ENCODE measurements around the gene SKOR1.

The SKOR1 gene

DNA sequence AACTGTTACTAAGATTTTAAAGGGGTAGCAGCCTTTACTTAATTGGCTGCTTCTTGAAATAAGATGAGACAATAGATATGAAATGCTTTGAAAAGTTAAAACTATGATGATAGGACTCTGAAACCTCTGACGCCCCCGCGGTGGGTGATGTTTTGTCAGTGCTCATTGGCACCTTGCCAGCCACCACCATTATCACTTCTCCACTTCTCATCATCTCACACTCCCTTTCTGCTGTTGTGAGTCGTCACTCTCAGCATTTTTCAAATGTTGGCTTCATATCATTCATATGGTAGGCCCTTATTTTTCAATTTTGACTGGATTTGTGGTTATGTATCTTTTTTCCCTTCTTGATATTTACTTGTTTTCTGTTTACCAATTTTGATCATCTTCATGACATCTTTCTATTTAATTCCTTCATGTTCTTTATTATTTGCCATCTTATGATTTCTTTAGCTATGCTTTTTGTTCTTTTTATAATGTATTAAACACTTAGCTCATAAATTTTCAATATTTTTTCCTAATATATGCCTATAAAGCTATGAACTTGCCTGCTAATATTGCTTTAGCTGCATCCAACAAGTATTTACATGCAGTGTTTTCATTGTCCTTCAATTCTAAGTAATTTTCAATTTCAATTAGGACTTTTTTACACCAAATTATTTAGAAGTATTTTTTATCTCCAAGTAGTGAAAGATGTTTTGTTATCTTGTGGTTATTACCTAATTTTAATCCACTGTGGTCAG is 30.3 kb upstream of the SKOR1 start:
- H3K4me3 ChIP-seq (ENCODE audit: low read length), result no peak overlapping the region
- DNase-seq (ENCODE audit: low read depth, low spot score), result no peak

DNA sequence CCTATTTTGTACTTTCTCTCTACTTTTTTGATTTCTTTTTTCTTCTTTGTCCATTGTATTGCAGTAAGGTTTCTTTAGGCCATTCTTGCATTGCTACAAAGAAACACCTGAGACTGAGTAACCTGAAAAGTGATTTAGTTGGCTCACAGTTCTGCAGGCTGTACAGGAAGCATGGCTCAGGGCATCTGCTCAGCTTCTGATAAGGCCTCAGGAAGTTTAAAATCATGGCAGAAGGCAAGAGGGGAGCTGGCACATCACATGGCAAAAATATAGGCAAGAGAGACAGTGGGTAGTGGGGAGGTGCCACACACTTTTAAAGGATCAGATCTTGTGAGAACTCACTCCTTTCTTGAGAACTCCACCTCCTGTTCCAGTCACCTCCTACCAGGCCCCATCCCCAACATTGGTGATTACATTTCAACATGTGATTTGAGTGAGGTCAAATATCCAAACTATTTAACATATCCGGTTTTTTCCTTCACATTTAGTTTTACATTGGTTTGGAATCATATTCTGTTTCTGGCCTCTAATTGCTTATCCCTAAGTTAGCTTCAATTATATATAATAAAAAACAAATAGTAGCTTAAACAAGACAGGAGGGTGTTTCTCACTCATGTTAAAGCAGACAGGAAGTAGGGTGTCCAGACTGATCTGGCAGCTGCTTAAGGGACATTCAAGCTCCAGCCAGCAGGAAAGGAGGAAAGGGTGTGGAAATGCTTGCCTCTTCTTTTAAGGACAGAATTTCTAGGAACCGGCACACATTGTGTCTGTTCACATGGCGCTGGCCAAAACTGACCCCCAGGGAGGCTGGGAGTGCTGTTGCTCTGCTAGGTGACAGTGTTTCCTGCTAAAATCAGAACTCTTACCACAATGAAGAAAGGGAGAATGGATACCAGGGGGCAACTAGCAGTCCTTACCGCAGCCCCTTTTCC is 28.8 kb upstream of the SKOR1 start:
- no peak overlapping the region for H3K4me3 ChIP-seq (ENCODE audit: low read length)
- peak; percentile 59 for DNase-seq (ENCODE audit: low read depth, low spot score)

DNA sequence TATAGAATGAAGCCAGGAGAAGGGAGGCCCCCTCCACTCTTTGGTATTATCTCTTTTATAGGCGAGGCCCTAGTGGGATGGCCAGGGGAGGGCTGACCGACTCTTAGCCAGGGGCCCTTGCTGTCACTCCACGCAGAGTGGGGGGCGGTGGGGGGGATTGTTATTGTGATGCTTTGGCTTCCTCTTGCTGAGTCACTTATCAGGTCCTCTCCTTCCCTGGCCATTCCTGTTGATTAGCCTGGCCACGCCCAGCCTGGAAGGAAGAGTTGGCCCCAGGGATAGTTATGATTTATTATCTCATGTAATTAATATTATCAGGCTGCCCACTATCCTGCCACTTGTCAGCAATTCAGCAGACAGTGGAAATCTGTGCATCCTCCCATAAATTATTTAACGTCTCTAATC is 25.5 kb upstream of the SKOR1 start:
- no peak for DNase-seq (ENCODE audit: low read depth, low spot score)
- H3K4me3 ChIP-seq (ENCODE audit: low read length), result no peak overlapping the region

DNA sequence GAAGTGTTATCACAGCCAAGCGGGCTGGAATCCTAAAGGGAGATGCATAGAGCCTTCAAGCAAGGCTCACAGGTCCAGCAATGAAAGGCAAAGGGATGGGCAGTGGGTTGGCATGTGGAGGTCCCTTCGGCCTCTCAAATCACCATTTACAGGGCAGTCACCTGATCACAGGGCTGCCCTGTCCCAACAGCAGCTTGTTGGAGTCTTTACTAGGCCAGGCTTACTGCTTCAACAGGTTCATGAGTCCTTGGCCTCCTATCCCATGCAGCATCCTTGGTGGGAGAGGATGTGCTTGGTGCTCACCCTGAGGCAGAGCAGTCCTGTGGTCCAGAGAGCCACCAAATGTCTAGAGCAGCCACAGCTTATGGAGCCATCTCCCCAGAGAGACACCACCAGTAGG is 24.2 kb upstream of the SKOR1 start:
- no peak for DNase-seq (ENCODE audit: low read depth, low spot score)
- no peak overlapping the region for H3K4me3 ChIP-seq (ENCODE audit: low read length)

DNA sequence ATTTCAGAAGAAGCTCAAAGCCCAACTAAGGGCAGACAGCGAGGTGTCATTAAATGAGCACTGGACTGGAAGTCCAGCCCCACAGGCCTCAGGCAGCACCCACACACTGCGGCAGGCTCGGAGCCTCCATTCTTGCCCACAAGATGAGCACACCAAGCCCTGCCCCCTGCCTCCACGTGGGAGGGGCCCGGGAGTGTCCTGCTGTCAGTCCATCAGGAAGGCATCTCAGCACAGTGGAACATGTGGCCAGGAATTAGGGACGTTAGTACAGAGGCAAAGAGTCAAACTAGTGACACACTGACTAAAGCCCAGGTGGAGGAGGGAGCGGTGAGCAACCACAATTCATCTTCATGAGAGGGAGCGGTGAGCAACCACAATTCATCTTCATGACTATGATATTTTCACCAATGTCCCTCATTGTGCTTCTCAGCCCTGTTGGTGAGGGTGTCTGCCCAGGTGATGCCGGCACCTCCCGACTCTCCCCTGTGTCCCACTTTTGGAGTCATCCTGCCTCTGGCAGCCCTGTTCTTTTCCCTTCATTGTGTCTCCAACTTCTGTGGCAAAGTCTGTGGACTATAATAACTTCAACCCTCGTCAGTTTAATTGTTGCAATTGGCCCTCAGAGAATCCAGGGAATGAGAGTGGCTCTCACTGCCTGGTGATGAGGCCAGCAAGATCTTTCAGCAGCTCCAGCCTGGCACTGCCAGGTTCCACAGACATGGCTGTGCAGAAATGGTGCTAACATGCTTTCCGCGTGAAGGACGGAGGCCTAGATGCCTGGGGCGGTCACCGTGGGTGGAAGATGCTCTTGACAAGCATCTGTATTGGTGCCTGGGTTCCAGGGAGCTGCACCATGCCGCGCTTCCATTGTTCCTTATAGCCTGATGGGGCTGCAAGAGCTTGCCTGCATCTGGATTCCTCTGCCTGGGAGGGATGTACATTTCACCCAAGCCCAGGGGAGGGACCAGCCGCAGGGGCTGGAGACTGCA is 23.1 kb upstream of the SKOR1 start:
- no peak for DNase-seq (ENCODE audit: low read depth, low spot score)
- no peak overlapping the region for H3K4me3 ChIP-seq (ENCODE audit: low read length)

DNA sequence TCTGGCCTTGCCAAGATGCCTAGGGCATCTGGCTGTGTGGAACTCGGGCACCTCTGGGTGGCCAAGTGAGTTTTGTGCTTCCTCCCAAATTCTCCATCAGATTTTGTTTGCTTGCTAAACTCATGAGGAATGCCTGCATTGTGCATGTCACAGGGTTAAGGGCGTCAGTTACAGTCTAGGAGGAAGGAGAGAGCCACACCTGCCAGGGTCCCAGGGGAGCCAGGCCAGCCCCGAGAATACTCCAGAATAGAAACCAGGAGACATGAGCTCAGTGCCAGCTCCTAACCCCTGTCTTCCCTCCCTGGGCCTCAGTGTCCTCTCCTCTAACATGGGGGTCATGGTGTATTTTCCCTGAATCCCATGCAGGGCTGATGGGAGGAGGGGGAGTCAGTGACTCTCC is 22.0 kb upstream of the SKOR1 start:
- H3K4me3 ChIP-seq (ENCODE audit: low read length), result no peak overlapping the region
- DNase-seq (ENCODE audit: low read depth, low spot score), result no peak

DNA sequence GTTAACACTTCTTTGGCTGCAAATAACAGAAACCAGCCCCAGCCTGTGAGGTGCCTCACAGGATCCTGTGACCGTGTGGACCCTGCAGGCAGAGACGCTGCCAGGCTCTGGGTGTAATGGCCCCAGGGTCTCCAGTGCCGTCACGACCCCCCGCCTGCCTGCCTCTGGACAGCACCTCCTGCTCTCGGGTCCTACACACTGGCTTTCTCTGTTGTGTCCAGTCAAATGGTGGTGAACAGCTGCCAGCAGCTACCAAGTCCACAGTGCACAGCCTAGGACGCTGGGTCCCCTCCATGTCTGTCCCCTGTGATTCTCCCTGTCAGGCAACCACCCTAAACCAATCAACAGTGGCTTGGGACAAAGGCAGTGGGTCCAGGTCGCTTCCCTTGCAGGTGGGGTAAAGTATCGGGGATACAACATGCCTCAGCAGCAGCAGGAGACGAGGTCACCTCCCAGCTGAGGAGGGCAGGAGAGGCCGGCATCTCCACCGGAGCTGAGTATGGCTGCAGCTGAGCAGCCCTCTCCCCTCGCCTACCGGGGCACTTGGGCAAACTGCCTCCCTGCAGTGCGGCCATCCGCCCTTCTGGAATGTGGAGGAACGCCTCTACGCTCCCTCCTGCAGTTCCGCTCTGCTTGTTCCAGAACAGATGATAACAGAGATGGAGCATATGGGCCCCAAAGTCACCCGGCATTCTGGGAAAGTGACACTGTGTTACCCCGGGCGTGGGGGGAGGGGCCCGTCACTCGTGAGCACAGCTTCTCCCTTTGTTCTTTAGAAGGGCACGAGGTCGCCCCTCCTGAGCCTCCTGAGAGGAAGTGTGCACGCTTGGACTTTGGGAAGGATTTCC is 21.1 kb upstream of the SKOR1 start:
- no peak overlapping the region for H3K4me3 ChIP-seq (ENCODE audit: low read length)
- no peak for DNase-seq (ENCODE audit: low read depth, low spot score)

DNA sequence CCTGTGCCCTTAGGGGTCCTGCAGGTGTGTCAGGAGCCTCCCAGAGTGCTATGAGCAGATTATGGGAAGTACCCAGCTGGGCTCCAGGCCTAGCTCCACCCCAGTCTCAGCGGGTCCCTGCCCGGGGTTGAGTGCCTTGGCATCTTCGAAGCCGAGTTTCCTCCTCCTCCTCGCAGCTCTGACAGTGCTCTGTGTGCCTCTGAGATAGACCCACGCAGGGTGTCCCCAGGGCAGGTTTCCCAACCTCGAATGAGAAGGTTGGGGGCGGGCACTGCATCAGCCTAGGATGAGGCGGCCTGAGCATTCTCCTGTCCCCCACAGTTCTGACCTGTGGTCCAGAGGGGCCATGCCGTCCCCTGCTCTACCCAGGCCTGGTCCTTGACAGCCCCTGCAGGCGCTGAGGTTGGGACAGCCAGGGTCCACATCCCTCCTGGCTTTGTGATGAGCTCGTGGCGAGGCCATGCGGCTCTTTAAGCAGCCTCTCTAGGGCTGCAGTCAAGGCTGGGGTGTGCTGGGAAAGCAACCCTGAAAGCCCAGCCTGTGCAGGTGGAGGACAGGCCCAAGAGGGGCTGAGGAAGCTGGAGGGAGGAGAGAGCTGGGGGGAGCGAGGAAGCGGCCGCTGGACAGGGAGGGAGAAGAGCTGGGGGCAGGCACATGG is 20.2 kb upstream of the SKOR1 start:
- no peak for DNase-seq (ENCODE audit: low read depth, low spot score)
- no peak overlapping the region for H3K4me3 ChIP-seq (ENCODE audit: low read length)

DNA sequence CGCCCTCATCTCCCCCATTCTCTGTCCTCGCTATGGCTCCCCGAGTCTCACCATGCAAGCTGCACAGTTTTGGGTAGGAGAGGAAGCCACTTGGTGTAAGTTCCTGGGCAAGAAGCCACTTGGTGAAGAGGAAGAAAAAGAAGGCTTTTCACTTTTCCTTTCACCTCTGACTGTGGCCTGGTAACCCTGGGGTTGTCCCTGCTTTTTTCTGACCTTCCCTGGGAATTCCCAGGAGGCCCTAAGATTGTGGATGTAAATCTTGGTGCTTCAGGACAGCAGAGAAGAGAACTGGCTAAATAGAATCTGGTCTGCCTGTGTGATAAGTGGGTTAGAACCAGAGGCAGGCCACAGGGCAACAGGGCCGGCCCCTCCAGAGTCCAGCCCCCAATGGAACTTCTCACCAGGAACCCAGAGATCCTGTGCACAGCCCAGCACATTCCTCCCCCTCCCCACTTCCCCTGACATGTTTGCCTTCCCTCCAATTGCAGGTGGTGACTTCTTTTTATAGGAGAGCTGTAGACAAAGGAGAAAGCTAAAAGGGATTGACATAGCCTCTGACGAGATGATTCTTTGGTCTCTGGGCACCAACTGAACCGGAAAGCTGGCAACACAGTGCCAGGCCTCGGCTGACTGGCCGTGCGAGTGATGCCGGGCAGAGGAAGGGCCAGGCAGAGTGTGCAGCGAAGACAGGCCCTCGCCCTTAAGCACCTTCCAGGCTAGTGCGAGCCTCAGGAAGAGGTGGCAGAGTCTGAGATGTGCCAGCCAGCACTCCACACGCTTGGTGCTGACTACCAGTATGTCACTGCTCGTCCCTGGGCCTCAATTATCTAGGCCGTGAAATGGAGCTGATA is 19.4 kb upstream of the SKOR1 start:
- no peak overlapping the region for H3K4me3 ChIP-seq (ENCODE audit: low read length)
- DNase-seq (ENCODE audit: low read depth, low spot score), result no peak

DNA sequence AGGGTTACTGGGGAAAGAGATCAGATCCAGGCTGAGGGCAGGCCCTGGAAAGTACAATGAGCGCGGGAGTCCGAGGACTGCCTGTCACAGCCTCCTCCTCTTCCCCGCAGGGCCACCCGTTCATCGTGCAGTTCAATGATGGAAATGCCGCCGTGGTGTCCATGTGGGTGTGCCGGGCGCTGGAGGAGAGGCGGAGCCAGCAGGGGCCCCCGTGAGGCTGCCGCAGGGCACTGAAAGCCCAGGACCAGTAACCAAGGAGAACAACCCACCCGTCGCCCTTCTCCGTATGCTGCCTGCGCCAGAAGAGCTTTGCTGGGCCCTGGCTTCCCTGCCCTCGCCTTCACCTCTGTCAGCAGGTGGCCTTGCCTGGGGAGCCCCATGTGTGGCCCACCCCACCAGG is 18.8 kb upstream of the SKOR1 start:
- DNase-seq (ENCODE audit: low read depth, low spot score), result no peak
- H3K4me3 ChIP-seq (ENCODE audit: low read length), result no peak overlapping the region

DNA sequence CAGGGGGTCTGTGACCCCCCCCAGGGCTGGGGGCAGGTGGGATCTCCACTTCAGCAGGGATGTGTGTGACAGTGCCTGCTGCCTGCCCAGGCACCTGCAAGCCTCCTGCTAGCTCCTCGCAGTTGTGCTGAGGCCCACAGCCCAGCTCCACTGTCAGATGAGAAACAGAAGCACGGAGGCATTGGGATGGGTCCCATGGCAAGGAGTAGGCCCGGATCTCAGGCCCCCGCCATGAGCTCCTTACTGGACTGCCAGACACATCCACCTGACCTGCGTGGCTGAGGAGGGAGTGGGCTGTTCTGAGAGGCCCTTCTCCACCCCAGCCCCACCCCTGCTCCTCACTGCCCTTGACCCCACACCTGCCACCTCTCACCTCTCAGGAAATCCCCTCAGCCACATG is 18.2 kb upstream of the SKOR1 start:
- DNase-seq (ENCODE audit: low read depth, low spot score), result no peak

DNA sequence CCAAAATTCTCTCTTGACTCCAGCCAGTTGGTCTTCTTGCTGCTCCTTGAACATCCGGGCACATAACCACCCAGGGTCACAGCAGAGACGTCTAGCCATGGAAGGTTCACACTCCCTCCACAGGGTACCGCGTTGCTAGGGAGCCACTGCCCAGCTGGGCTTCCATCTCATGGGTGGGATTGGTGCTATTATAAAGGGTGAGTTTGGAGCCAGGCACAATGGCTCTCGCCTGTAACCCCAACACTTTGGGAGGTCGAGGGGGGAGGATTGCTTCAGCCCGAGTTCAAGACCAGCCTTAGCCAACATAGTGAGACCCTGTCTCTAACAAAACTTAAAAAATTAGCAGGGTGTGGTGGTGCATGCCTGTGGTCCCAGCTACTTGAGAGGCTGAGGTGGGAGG is 17.5 kb upstream of the SKOR1 start:
- no peak overlapping the region for H3K4me3 ChIP-seq (ENCODE audit: low read length)
- DNase-seq (ENCODE audit: low read depth, low spot score), result no peak

More for the DNA sequence above, 18.2 kb upstream of the SKOR1 start:
- no peak overlapping the region for H3K4me3 ChIP-seq (ENCODE audit: low read length)

DNA sequence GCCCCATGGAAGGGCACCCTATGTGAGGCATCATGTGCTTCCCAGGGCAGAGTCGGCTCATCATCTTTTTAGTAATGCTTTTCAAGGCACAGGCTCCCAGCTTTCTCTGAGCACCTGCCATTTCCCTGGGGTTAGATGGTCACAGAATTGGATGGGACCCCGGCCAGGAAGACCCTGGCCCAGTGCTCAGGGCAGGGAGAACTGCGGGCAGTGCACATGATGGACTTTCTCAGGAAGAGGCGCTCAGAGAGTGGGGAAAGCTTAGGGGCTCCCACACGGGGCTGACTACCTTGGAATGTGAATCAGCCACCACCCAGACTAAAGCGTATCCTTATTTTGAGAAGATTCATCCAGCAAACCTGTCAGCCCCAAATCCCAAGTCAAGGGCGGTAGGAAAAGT is 16.5 kb upstream of the SKOR1 start:
- no peak for DNase-seq (ENCODE audit: low read depth, low spot score)

DNA sequence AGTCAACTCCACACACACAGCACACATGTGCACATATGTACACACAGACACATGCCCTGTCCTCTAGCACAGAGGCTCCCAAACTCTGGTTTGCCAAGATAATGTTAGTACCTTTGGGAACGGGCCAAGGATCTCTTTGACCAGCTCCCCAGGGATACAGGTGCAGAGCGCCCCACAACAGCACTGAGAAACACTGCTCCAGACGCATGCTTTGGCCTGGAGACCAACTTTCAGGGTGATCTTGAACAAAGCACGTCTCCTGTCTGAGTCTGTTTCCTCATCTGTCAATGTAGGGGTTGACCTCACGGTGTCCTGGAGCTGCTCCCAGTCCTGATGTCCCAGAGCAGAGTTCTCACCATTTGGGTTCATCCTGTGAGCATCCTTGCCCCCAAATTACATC is 15.9 kb upstream of the SKOR1 start:
- DNase-seq (ENCODE audit: low read depth, low spot score), result no peak

More for the DNA sequence above, 16.5 kb upstream of the SKOR1 start:
- no peak overlapping the region for H3K4me3 ChIP-seq (ENCODE audit: low read length)

DNA sequence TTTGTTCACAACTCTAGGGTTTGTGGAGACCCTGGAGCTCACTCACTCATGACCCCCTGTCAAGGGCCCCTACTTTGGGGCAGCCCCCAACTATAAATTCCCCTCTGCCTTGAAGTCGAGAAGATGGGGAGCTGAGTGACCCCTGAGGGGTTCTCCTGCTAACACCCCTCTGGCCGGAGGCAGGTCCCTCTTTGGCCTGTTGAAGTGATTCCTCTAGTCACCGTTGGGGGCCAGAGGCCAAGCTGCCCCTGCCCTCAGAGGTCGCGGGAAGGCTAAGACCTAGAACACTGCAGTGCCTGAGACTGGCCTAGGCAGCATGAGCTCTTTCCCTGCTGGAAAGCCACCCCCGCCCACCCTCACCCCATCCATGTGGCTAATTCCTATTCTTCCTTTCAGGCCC is 15.4 kb upstream of the SKOR1 start:
- H3K4me3 ChIP-seq (ENCODE audit: low read length), result no peak overlapping the region

More for the DNA sequence above, 15.9 kb upstream of the SKOR1 start:
- no peak overlapping the region for H3K4me3 ChIP-seq (ENCODE audit: low read length)

DNA sequence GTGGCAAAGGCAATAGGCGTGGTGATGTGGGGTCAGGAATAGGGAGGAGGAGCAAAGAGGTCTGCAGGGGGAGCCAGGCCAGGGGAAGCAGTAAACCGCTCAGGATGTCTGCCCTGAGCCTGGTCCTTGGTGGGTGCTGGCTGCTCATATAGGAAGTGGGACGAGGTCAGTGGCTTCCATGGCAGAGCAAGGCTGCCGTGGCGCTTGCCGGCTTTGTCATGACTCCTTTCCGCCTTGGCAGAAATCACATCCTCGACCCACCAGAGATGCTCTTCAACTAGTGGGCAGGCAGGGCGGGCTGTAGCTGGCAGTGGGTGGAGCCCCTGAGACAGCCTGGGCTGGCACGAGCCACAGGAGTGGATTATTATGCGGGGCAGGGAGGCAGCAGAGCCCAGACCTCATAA is 13.1 kb upstream of the SKOR1 start:
- no peak for DNase-seq (ENCODE audit: low read depth, low spot score)
- no peak overlapping the region for H3K4me3 ChIP-seq (ENCODE audit: low read length)

More for the DNA sequence above, 15.4 kb upstream of the SKOR1 start:
- DNase-seq (ENCODE audit: low read depth, low spot score), result no peak

DNA sequence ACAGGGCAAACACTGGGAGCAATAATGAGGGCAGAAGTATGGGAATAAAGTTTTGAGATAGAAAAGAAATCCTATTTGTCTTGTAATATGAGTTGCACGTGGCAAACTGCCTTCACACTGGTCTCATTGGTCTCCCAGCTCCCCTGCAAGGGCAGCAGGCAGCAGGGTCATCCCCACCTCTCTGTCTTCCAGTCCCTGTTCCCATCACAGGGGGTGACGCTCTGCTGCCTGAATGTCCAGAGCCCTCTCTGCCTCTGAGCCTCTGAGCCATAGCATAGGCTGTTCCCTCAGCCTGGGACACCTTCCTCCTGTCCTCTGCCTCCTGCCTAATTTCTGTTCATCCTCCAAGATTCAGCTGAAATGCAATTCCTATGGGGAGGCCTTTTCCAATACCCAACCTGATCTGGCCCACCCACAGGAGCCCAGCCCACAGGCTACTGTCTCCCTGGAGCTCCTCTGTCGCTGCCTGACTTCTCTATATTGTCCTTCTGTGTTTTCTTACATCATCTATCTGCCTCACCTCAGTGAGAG is 12.1 kb upstream of the SKOR1 start:
- no peak overlapping the region for H3K4me3 ChIP-seq (ENCODE audit: low read length)
- DNase-seq (ENCODE audit: low read depth, low spot score), result no peak
